ENCODE data around the gene PATE2. TPM values are rescaled to one million over a fixed set of nuclear protein-coding genes. Genes with fewer than 3 reads are reported as not detected.

Gene PATE2
- not detected in 2 replicates for total RNA-seq

GRCh38 chr11:125778728-125779127 is at the start of gene PATE2:
Gene PATE2, minus strand, starts transcription at chr11:125778828. Its CDS starts 55 bp downstream, at chr11:125778773.

GRCh38 chr11:125787827-125788226 is 9.2 kb upstream of the PATE2 start, which contains the start of gene PATE3:
Gene PATE3, plus strand, starts transcription at chr11:125788127. Its CDS starts 25 bp downstream, at chr11:125788152.

GRCh38 chr11:125745979-125746378 is 32.6 kb downstream of the PATE2 start, which contains the start of gene PATE1:
Gene PATE1, plus strand, starts transcription at chr11:125746279. Its CDS starts 26 bp downstream, at chr11:125746305.

Other genes with a start within 250 kb of the PATE2 start
- gene EI24, start 209.4 kb downstream of the PATE2 start, total RNA-seq = 61.6 and 96.7 TPM in 2 replicates
- 191 and 206 TPM in 2 replicates for gene STT3A, start 186.0 kb downstream of the PATE2 start, total RNA-seq
- 9.0 and 16.8 TPM in 2 replicates for gene CHEK1, start 153.7 kb downstream of the PATE2 start, total RNA-seq
- not detected in 2 replicates for gene ACRV1, start 98.0 kb downstream of the PATE2 start, total RNA-seq
- not detected in 2 replicates for gene PATE1, start 32.5 kb downstream of the PATE2 start, total RNA-seq
- gene PATE3, start 9.3 kb upstream of the PATE2 start, total RNA-seq = not detected in 2 replicates
- not detected in 2 replicates for gene PATE4, start 54.5 kb upstream of the PATE2 start, total RNA-seq
- 5.1 and 6.6 TPM in 2 replicates for gene HYLS1, start 108.8 kb upstream of the PATE2 start, total RNA-seq
- 8.6 and 11.9 TPM in 2 replicates for gene PUS3, start 124.4 kb upstream of the PATE2 start, total RNA-seq
- not detected in 2 replicates for gene DDX25, start 125.7 kb upstream of the PATE2 start, total RNA-seq
- not detected in 2 replicates for gene VSIG10L2, start 167.2 kb upstream of the PATE2 start, total RNA-seq